Endothelial cell of umbilical vein (primary cell): Measurements from ENCODE around the gene CFAP100. TPM values are rescaled to one million over a fixed set of nuclear protein-coding genes. Genes with fewer than 3 reads are reported as not detected.

Experiments
- BruUV-seq: library from RNA; stranded (reverse); fragments of 400-500 nt; replicated peaks from 2 replicates; lab custom pipeline; 2021; lab: Mats Ljungman, UMichigan
- CTCF ChIA-PET: fragments of 300-600, 350-600 bp; sonication (Branson Sonifier 250); formaldehyde crosslinking; loops from one replicate; lab custom pipeline; 2021; ENCODE audit warnings: antibody characterized with exemption, inconsistent platforms; lab: Charles Lee
- POLR2A ChIA-PET: fragments of 300-600, 350-600 bp; sonication (Branson Sonifier 250); formaldehyde crosslinking; loops from one replicate; lab custom pipeline; 2021; ENCODE audit warnings: antibody characterized with exemption, inconsistent platforms; lab: Charles Lee
- DNase-seq: peaks from one replicate; pipeline ENCODE4 v3.0.0-alpha.2; 2011; ENCODE audit warnings: low read depth, low spot score
- FAIRE-seq: peaks from 2 replicates; lab custom pipeline; 2011; peaks lifted over from hg19 to GRCh38; lab: Jason Lieb, UNC
- H2AFZ ChIP-seq: 2 replicates; pipeline ENCODE4 v1.6.0; 2012; ENCODE audit warnings: low read depth, low read length, control low read depth, inconsistent platforms
- H3K27ac ChIP-seq: 2 replicates; pipeline ENCODE4 v1.5.1; 2011; ENCODE audit warnings: low read depth, mild to moderate bottlenecking, control low read depth, low read length, moderate library complexity; ENCODE audit not compliant: insufficient read depth
- H3K27me3 ChIP-seq, 2 experiments: 2 replicates each; pipeline versions ENCODE4 v1.6.0 to v1.6.1; 2011; ENCODE audit warnings: low read length in 2 of 2, mixed read lengths in 1 of 2; ENCODE audit not compliant: control insufficient read depth in 2 of 2, insufficient read depth in 2 of 2
- H3K36me3 ChIP-seq, 2 experiments: 2 replicates in 1 of 2; 3 replicates in 1 of 2; pipeline ENCODE4 v1.5.1; 2011; ENCODE audit warnings: low read length in 2 of 2, mild to moderate bottlenecking in 1 of 2, moderate library complexity in 1 of 2; ENCODE audit not compliant: control insufficient read depth in 2 of 2, insufficient read depth in 2 of 2; ENCODE audit errors: extremely low read depth in 1 of 2
- H3K4me1 ChIP-seq: 3 replicates; pipeline ENCODE4 v1.5.1; 2011; ENCODE audit warnings: mild to moderate bottlenecking, low read length; ENCODE audit not compliant: control insufficient read depth, insufficient read depth; ENCODE audit errors: extremely low read depth
- H3K4me2 ChIP-seq: 2 replicates; pipeline ENCODE4 v1.6.1; 2011; ENCODE audit warnings: low read length, control low read depth, mixed read lengths; ENCODE audit not compliant: insufficient read depth
- H3K4me3 ChIP-seq, 3 experiments: fragments of 200-600 bp in 1 of 3; sonication (generic), shearing (Covaris generic) in 1 of 3; replicated peaks in 1 of 3; 2 replicates each; pipeline ENCODE4 v1.5.1; 2011 to 2016; ENCODE audit warnings: control low read depth in 3 of 3, low read length in 3 of 3, mild to moderate bottlenecking in 2 of 3, inconsistent platforms in 1 of 3, low read depth in 1 of 3, moderate library complexity in 1 of 3; ENCODE audit not compliant: insufficient read depth in 1 of 3
- H3K79me2 ChIP-seq: 2 replicates; pipeline ENCODE4 v1.6.0; 2012; ENCODE audit warnings: low read length, inconsistent platforms; ENCODE audit not compliant: control insufficient read depth, insufficient read depth
- H3K9ac ChIP-seq: replicated peaks from 2 replicates; pipeline ENCODE3; 2011; ENCODE audit warnings: low read length, control low read depth; ENCODE audit not compliant: insufficient read depth; ENCODE audit errors: extremely low read depth
- H3K9me1 ChIP-seq: replicated peaks from 3 replicates; pipeline ENCODE4 v1.6.0; 2011; ENCODE audit warnings: mild to moderate bottlenecking, low read length; ENCODE audit not compliant: control insufficient read depth, insufficient read depth; ENCODE audit errors: extremely low read depth
- H3K9me3 ChIP-seq: replicated peaks from 2 replicates; pipeline ENCODE4 v1.5.1; 2012; ENCODE audit warnings: low read length, inconsistent platforms; ENCODE audit not compliant: control insufficient read depth, insufficient read depth
- H4K20me1 ChIP-seq: replicated peaks from 2 replicates; pipeline ENCODE3; 2011; ENCODE audit warnings: mild to moderate bottlenecking, low read length; ENCODE audit not compliant: control insufficient read depth, insufficient read depth; ENCODE audit errors: extremely low read depth
- CTCF ChIP-seq, 2 donors: IDR thresholded peaks; 1 replicate in 1 of 2; 2 replicates in 1 of 2; pipeline ENCODE4 v1.5.1; 2011; ENCODE audit warnings: low read length in 2 of 2, mild to moderate bottlenecking in 2 of 2, moderate library complexity in 2 of 2, control low read depth in 1 of 2, inconsistent platforms in 1 of 2, low read depth in 1 of 2; ENCODE audit not compliant: insufficient read depth in 1 of 2; ENCODE audit errors: extremely low read depth in 1 of 2
- EZH2 ChIP-seq: IDR thresholded peaks from 2 replicates; pipeline ENCODE4 v1.6.1; 2012; ENCODE audit warnings: borderline replicate concordance, low read depth, mild to moderate bottlenecking, moderate library complexity, low read length, inconsistent platforms; ENCODE audit not compliant: severe bottlenecking
- FOS ChIP-seq: IDR thresholded peaks from 2 replicates; pipeline ENCODE4 v1.6.1; 2011; ENCODE audit warnings: mild to moderate bottlenecking, low read length, moderate library complexity, borderline replicate concordance; ENCODE audit not compliant: insufficient read depth
- GATA2 ChIP-seq: IDR thresholded peaks from 2 replicates; pipeline ENCODE4 v1.7.0; 2011; ENCODE audit warnings: low read depth, mild to moderate bottlenecking, moderate library complexity, mixed read lengths, low read length; ENCODE audit not compliant: insufficient read length, insufficient read depth
- JUN ChIP-seq: IDR thresholded peaks from 2 replicates; pipeline ENCODE4 v1.6.1; 2011; ENCODE audit warnings: borderline replicate concordance, low read depth; ENCODE audit not compliant: insufficient read length, insufficient read depth
- MAX ChIP-seq: IDR thresholded peaks from 2 replicates; pipeline ENCODE4 v1.6.1; 2011; ENCODE audit not compliant: insufficient read depth, insufficient read length
- MYC ChIP-seq: IDR thresholded peaks from one replicate; pipeline ENCODE4 v1.6.1; 2011; ENCODE audit warnings: mild to moderate bottlenecking, low read depth, low read length
- POLR2A ChIP-seq: IDR thresholded peaks from 2 replicates; pipeline ENCODE4 v1.6.1; 2012; ENCODE audit warnings: low read depth, mild to moderate bottlenecking, control low read depth, low read length
- POLR2AphosphoS5 ChIP-seq: IDR thresholded peaks from 2 replicates; pipeline ENCODE4 v1.6.1; 2012; ENCODE audit warnings: low read depth, mild to moderate bottlenecking, control low read depth, low read length, moderate library complexity; ENCODE audit not compliant: insufficient read depth
- dilution Hi-C: fragments of 300-500 bp; cut with MboI; formaldehyde crosslinking; loops from one replicate; pipeline ENCODE4 v1.15.0; 2019; ENCODE audit warnings: low sequenced_read_pairs; ENCODE audit not compliant: extremely low pct_ligation_motif_present
- intact Hi-C: fragments of 100-400 bp; cut with micrococcal nuclease; formaldehyde crosslinking; loops from one replicate; pipeline ENCODE4 v1.10.0; 2022
- polyA plus RNA-seq, 4 experiments: library from polyadenylated mRNA; depleted of rRNA in 3 of 4; stranded (reverse) in 3 of 4; unstranded in 1 of 4; fragments of >200 nt; gene quantifications; 2 replicates each; pipeline versions ENCODE4 v1.2.1 to v1.2.3, GENCODE V29; 2011 to 2012; ENCODE audit warnings: missing spikeins in 1 of 4
- total RNA-seq: library from RNA; stranded (reverse); gene quantifications from 2 replicates; pipeline ENCODE4 v1.2.3, GENCODE V29; 2021

The CFAP100 gene
- total and polyA plus RNA-seq, 2 donors (not counting 3 experiments of a cell fraction or from before 2014, with no cell fraction given) = not detected

GRCh38 chr3:126389112-126389793 lies 5.5 kb upstream of the CFAP100 start:
- TF ChIP-seq JUN (no peak), EZH2 (no peak), CTCF (IDR thresholded peaks at IDR 0.05; ENCODE audit: extremely low read depth in 1 of 2, insufficient read depth in 1 of 2, low read depth in 1 of 2, low read length in 2 of 2) (peak; percentile 94 to 96)
- POLR2A ChIA-PET = interaction anchor here (0.9 kb wide), 1 partner anchor 130 kb away, joined by 3 read pairs; no protein-coding TSS in a partner anchor
- Histone ChIP-seq H2AFZ (peak overlapping the region; percentile 56), H3K9me3 (no peaks in the 10 kb centered on the region), H3K4me1 (no peaks in the 10 kb centered on the region), H3K9ac (peak overlapping the region; percentile 30), H3K9me1 (no peaks in the 10 kb centered on the region), H3K4me3 (peak overlapping the region in 1 of 3 experiments; percentile 16), H3K27me3 (peaks cover 13 to 18% of the 10 kb centered on the region in 2 experiments), H3K27ac (no peak overlapping the region), H3K36me3 (no peaks in the 10 kb centered on the region), H4K20me1 (no peaks in the 10 kb centered on the region), H3K4me2 (peak overlapping the region; percentile 65), H3K79me2 (no peaks in the 10 kb centered on the region)
- intact Hi-C loops = loop anchor here (1.0 kb wide), 5 partner anchors 33 to 255 kb away; no protein-coding TSS in a partner anchor
- CTCF ChIA-PET = interaction anchor here (0.6 to 6.4 kb wide), 26 partner anchors 10 to 1108 kb away, joined by 3 to 112 read pairs (median 4); partner anchors contain the start of genes KLF15 and ZXDC
- dilution Hi-C loops = no loop called here
- no TSS peak for BruUV-seq
- DNase-seq (peak; percentile 84), FAIRE-seq (peak; percentile 26)

GRCh38 chr3:126389794-126390146 lies 4.9 kb upstream of the CFAP100 start:
- no peak overlapping the region for H3K4me2 ChIP-seq
- H3K36me3 ChIP-seq = no peaks in the 10 kb centered on the region
- POLR2A ChIA-PET = no interaction called here
- CTCF ChIA-PET = interaction anchor here (1.4 to 6.4 kb wide), 4 partner anchors 130 to 256 kb away, joined by 3 to 112 read pairs (median 28); no protein-coding TSS in a partner anchor
- intact Hi-C loops = loop anchor here (1.0 kb wide), 5 partner anchors 33 to 255 kb away; no protein-coding TSS in a partner anchor
- no peak for TF ChIP-seq MAX
- TF ChIP-seq POLR2A = no peak
- TF ChIP-seq MYC = no peak
- TF ChIP-seq GATA2 = no peak
- TF ChIP-seq CTCF (IDR thresholded peaks at IDR 0.05; ENCODE audit: extremely low read depth in 1 of 2, insufficient read depth in 1 of 2, low read depth in 1 of 2, low read length in 2 of 2) = no peak
- TF ChIP-seq POLR2AphosphoS5 = no peak
- TF ChIP-seq EZH2 = no peak
- TF ChIP-seq JUN = no peak
- no peak for TF ChIP-seq FOS
- H3K9me3 ChIP-seq = no peaks in the 10 kb centered on the region
- no peaks in the 10 kb centered on the region for H3K79me2 ChIP-seq
- DNase-seq (no peak), FAIRE-seq (no peak)
- peak overlapping the region; percentile 19 for H2AFZ ChIP-seq
- no peak overlapping the region for H3K4me3 ChIP-seq
- dilution Hi-C loops = no loop called here
- no TSS peak for BruUV-seq
- no peak overlapping the region for H3K9ac ChIP-seq
- no peak overlapping the region for H3K27ac ChIP-seq
- no peaks in the 10 kb centered on the region for H3K9me1 ChIP-seq
- H4K20me1 ChIP-seq = no peaks in the 10 kb centered on the region
- H3K4me1 ChIP-seq = no peaks in the 10 kb centered on the region
- H3K27me3 ChIP-seq = peaks cover 18 to 21% of the 10 kb centered on the region in 2 experiments
